PC-3 (cell line): Measurements from ENCODE around the gene SLC41A3.

Experiments used
- EZH2 ChIP-seq: fragments of 300-600 bp; sonication (generic); IDR thresholded peaks from one replicate; pipeline ENCODE4 v1.6.1; 2017; ENCODE audit warnings: antibody characterized with exemption, mild to moderate bottlenecking, low read length; ENCODE audit not compliant: unreplicated experiment
- TF ChIP-seq, protein P1 (sequence below): fragments of 300-600 bp; sonication (generic); conservative IDR thresholded peaks from 2 replicates; pipeline ENCODE4 v1.5.1; 2017; ENCODE audit warnings: antibody characterized with exemption, low read depth, mild to moderate bottlenecking, low read length

DNA sequence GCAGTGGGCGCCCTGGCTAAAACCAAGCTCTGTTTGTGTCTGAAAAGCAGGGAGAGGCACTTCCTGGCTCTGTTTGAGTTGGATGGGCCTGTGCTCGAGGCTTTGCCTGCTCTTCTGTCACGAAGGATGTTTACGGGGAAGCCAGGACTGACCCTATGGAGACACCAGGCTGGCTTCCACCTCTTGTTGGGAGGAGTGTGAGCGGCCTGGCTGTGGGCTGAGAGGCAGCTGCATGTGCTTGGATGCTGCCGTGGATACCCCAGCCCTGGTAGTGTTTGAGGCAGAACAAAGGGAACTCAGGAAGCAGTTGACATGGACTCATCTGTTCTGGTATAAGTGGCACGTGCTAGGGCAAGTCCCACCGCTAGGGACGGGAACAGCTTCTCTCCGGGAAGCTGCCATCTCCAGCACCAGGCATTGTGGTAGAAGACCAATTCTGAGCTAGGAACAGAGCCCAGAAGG lies 17.6 kb upstream of the SLC41A3 start:
- TF ChIP-seq, protein P1, sequence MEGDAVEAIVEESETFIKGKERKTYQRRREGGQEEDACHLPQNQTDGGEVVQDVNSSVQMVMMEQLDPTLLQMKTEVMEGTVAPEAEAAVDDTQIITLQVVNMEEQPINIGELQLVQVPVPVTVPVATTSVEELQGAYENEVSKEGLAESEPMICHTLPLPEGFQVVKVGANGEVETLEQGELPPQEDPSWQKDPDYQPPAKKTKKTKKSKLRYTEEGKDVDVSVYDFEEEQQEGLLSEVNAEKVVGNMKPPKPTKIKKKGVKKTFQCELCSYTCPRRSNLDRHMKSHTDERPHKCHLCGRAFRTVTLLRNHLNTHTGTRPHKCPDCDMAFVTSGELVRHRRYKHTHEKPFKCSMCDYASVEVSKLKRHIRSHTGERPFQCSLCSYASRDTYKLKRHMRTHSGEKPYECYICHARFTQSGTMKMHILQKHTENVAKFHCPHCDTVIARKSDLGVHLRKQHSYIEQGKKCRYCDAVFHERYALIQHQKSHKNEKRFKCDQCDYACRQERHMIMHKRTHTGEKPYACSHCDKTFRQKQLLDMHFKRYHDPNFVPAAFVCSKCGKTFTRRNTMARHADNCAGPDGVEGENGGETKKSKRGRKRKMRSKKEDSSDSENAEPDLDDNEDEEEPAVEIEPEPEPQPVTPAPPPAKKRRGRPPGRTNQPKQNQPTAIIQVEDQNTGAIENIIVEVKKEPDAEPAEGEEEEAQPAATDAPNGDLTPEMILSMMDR = no peak
- TF ChIP-seq EZH2 = no peak
